Prostate gland (tissue), 2 donors: ENCODE results near the gene DLGAP1.

ENCODE experiments used
- POLR2A ChIP-seq: fragments of 450-650 bp; IDR thresholded peaks from one replicate; pipeline ENCODE4 v1.6.1; 2016; ENCODE audit warnings: antibody characterized with exemption, mild to moderate bottlenecking
- TF ChIP-seq, protein P1 (sequence below), 4 experiments: fragments of 200-600 bp in 2 of 4; fragments of 450-650 bp in 2 of 4; sonication (generic) in 2 of 4; IDR thresholded peaks; 1 replicate in 3 of 4; 2 replicates in 1 of 4; pipeline ENCODE4 v1.5.1; 2016 to 2019; ENCODE audit warnings: antibody characterized with exemption in 4 of 4, mild to moderate bottlenecking in 2 of 4, moderate library complexity in 2 of 4

DNA sequence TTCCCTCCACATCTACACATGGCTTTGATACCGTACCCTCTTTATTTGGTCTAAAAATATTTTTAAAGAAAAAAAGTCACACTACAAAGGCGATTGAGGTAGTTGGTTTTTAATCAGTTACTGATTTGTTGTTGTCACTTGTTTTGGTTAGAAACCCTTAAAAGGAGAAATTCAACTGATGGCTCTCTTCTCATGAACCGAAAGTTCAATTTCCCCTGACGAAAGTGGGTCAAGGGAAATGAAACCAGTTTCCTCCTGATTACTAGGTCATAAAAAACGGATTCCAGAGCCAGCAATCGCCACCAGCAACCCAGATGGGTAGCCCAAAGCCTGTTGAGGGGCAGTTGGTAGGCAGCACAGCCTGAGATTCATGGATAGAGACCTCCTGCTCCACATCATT lies 63.2 kb downstream of the DLGAP1 start:
- no peak for TF ChIP-seq POLR2A
- TF ChIP-seq, protein P1, sequence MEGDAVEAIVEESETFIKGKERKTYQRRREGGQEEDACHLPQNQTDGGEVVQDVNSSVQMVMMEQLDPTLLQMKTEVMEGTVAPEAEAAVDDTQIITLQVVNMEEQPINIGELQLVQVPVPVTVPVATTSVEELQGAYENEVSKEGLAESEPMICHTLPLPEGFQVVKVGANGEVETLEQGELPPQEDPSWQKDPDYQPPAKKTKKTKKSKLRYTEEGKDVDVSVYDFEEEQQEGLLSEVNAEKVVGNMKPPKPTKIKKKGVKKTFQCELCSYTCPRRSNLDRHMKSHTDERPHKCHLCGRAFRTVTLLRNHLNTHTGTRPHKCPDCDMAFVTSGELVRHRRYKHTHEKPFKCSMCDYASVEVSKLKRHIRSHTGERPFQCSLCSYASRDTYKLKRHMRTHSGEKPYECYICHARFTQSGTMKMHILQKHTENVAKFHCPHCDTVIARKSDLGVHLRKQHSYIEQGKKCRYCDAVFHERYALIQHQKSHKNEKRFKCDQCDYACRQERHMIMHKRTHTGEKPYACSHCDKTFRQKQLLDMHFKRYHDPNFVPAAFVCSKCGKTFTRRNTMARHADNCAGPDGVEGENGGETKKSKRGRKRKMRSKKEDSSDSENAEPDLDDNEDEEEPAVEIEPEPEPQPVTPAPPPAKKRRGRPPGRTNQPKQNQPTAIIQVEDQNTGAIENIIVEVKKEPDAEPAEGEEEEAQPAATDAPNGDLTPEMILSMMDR (IDR thresholded peaks at IDR 0.05) = no peak
